ENCODE measurements around the gene PHACTR1. TPM values are rescaled to one million over a fixed set of nuclear protein-coding genes. Genes with fewer than 3 reads are reported as not detected.

The PHACTR1 gene
- total RNA-seq, 2 experiments from 2014 or later = 1.3 to 2.3 TPM

DNA sequence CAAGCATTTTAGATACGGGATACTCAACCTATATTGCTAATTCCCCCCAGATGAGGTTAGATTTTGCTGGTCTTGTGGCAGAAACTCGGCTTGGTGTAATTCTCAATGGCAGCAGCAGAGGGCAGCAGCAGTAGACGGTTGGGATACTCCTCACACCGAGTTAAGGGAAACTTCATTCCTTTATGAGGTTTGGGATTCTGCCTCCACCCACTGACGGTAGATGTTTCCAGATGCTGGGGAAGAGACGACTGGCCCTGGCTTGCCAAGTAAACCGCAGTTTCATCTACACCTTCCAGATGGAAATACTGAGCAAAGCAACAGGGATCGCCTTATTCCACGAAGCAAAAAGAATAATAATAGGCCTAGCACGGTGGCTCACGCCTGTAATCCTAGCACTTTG is 620.0 kb downstream of the PHACTR1 start:
- Mint-ChIP-seq H3K9me3 (no peaks in the 10 kb centered on the region), H3K36me3 (ENCODE audit: low read depth) (no peaks in the 10 kb centered on the region), H3K27me3 (no peaks in the 10 kb centered on the region), H3K27ac (no peak overlapping the region), H3K4me3 (no peak overlapping the region), H3K4me1 (ENCODE audit: low read depth) (peaks cover 10% of the 10 kb centered on the region)
- H3K27me3 ChIP-seq (ENCODE audit: control insufficient read depth in 1 of 2, insufficient read depth in 2 of 2, low read length in 2 of 2) = no peaks in the 10 kb centered on the region
- H3K4me3 ChIP-seq (ENCODE audit: low read length) = no peak overlapping the region
- intact Hi-C loops (cut with DNase I, micrococcal nuclease) = loop anchor here (1.0 to 10.0 kb wide), 10 partner anchors 19 to 730 kb away; partner anchors contain the start of genes GFOD1 (in 1 of the 2) and SIRT5 (in 1 of the 2)
- H3K27ac ChIP-seq (ENCODE audit: low read depth in 1 of 2, low read length in 2 of 2) = no peak overlapping the region
- peak; percentile 87 for ATAC-seq (ENCODE audit: poor library complexity)
- ChIA-PET CTCF (interaction anchor here (1.2 kb wide), 1 partner anchor 730 kb away, joined by 3 read pairs; no protein-coding TSS in a partner anchor), POLR2A (no interaction called here)
- H3K9me3 ChIP-seq (ENCODE audit: control insufficient read depth in 1 of 2, insufficient read depth in 1 of 2, low read length in 2 of 2) = peaks cover 0 to 3% of the 10 kb centered on the region in 2 experiments
- no peaks in the 10 kb centered on the region for H3K36me3 ChIP-seq (ENCODE audit: insufficient read depth, low read length)
- TF ChIP-seq, protein P1, sequence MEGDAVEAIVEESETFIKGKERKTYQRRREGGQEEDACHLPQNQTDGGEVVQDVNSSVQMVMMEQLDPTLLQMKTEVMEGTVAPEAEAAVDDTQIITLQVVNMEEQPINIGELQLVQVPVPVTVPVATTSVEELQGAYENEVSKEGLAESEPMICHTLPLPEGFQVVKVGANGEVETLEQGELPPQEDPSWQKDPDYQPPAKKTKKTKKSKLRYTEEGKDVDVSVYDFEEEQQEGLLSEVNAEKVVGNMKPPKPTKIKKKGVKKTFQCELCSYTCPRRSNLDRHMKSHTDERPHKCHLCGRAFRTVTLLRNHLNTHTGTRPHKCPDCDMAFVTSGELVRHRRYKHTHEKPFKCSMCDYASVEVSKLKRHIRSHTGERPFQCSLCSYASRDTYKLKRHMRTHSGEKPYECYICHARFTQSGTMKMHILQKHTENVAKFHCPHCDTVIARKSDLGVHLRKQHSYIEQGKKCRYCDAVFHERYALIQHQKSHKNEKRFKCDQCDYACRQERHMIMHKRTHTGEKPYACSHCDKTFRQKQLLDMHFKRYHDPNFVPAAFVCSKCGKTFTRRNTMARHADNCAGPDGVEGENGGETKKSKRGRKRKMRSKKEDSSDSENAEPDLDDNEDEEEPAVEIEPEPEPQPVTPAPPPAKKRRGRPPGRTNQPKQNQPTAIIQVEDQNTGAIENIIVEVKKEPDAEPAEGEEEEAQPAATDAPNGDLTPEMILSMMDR (IDR thresholded peaks at IDR 0.05) = peak; percentile 93
- DNase-seq = peak; percentile 54 to 84 (median 70)
- H3K4me1 ChIP-seq (ENCODE audit: insufficient read depth, low read length) = peaks cover 6% of the 10 kb centered on the region

GRCh38 chr6:13338038-13338437 is 621.5 kb downstream of the PHACTR1 start:
- Mint-ChIP-seq H3K27me3 (no peaks in the 10 kb centered on the region), H3K4me1 (ENCODE audit: low read depth) (peaks cover 5% of the 10 kb centered on the region), H3K9me3 (peaks cover 4% of the 10 kb centered on the region), H3K27ac (no peak overlapping the region), H3K36me3 (ENCODE audit: low read depth) (no peaks in the 10 kb centered on the region), H3K4me3 (no peak overlapping the region)
- CTCF ChIA-PET = interaction anchor here (0.6 to 1.6 kb wide), 3 partner anchors 10 to 458 kb away, joined by 3 to 4 read pairs (median 4); partner anchors contain the start of gene TBC1D7
- intact Hi-C loops (cut with DNase I, micrococcal nuclease) = loop anchor here (2.0 to 10.0 kb wide), 7 partner anchors 89 to 727 kb away; partner anchors contain the start of genes GFOD1 (in 1 of the 2) and SIRT5 (in 1 of the 2)
- Histone ChIP-seq H3K4me1 (ENCODE audit: insufficient read depth, low read length) (peaks cover 6% of the 10 kb centered on the region), H3K4me3 (ENCODE audit: low read length) (no peak overlapping the region), H3K27me3 (ENCODE audit: control insufficient read depth in 1 of 2, insufficient read depth in 2 of 2, low read length in 2 of 2) (no peaks in the 10 kb centered on the region), H3K27ac (ENCODE audit: low read depth in 1 of 2, low read length in 2 of 2) (no peak overlapping the region), H3K9me3 (ENCODE audit: control insufficient read depth in 1 of 2, insufficient read depth in 1 of 2, low read length in 2 of 2) (peaks cover 0 to 5% of the 10 kb centered on the region in 2 experiments), H3K36me3 (ENCODE audit: insufficient read depth, low read length) (no peaks in the 10 kb centered on the region)
- peak in 1 of 14 experiments; percentile 22 for DNase-seq
- no peak for ATAC-seq (ENCODE audit: poor library complexity)
- TF ChIP-seq, protein P1 (IDR thresholded peaks at IDR 0.05) = no peak
- POLR2A ChIA-PET = interaction anchor here (1.0 to 1.3 kb wide), 2 partner anchors 16 to 237 kb away, joined by 3 to 5 read pairs; partner anchors contain the start of gene SIRT5

Data from CD4-positive, alpha-beta T cell (primary cell).